Measurements from ENCODE around the gene FBXL20. TPM values are rescaled to one million over a fixed set of nuclear protein-coding genes. Genes with fewer than 3 reads are reported as not detected.

FBXL20 gene
- total and polyA plus RNA-seq, 2 of the 8 experiments (the other 6 are each of a cell fraction or from before 2014, with no cell fraction given) = 5.5 to 11.0 TPM

- no peak for TF ChIP-seq USF2 (IDR thresholded peaks at IDR 0.05; ENCODE audit: low read length)
- TF ChIP-seq TAF7 (optimal IDR thresholded peaks at IDR 0.05; ENCODE audit: borderline replicate concordance, low read depth, low read length) = no peak
- TF ChIP-seq SP4 (IDR thresholded peaks at IDR 0.05; ENCODE audit: low read length) = no peak
- TF ChIP-seq NANOG (IDR thresholded peaks at IDR 0.05; ENCODE audit: insufficient read depth, low read depth, low read length, poor library complexity, severe bottlenecking) = no peak
- TF ChIP-seq KDM1A (IDR thresholded peaks at IDR 0.05; ENCODE audit: borderline replicate concordance, low read length) = no peak
- peak; percentile 60; the same call in 1 of the 2 replicates for TF ChIP-seq E2F6 (IDR thresholded peaks at IDR 0.05)
- no peak for TF ChIP-seq TEAD4 (IDR thresholded peaks at IDR 0.05; ENCODE audit: low read depth, low read length)
- TF ChIP-seq SUZ12 (IDR thresholded peaks at IDR 0.05; ENCODE audit: low read length) = no peak
- peak; percentile 81 for TF ChIP-seq MAX (IDR thresholded peaks at IDR 0.05)
- TF ChIP-seq HDAC2 (IDR thresholded peaks at IDR 0.05; ENCODE audit: borderline replicate concordance in 1 of 2, low read depth in 2 of 2, low read length in 2 of 2) = peak; percentile 63 to 82; a peak in 2 of 4 replicates
- no peak for TF ChIP-seq JUND (IDR thresholded peaks at IDR 0.05; ENCODE audit: low read length)
- TF ChIP-seq KDM5A (IDR thresholded peaks at IDR 0.05; ENCODE audit: low read length) = no peak
- TF ChIP-seq SAP30 (IDR thresholded peaks at IDR 0.05; ENCODE audit: insufficient read depth, insufficient replicate concordance, low read length) = no peak
Measured at GRCh38 chr17:39239640-39240314, 161.6 kb downstream of the FBXL20 start (continued).

Measured in H1 (cell line).